NCI-H446 treated with DMSO at 0.1 percent for 48 hours (cell line): ENCODE data around the gene PSMB1.
A peak's percentile ranks its signal among the peaks of the same experiment; 100 is the strongest.
"Not testable (repeated sequence)": the region's sequence is repeated elsewhere in the genome, so short reads cannot be mapped to it uniquely, and the experiment has no call there.

Source experiments
- DNase-seq: peaks from one replicate; lab custom pipeline; 2025; lab: John Stamatoyannopoulos, UW

Gene PSMB1

DNA sequence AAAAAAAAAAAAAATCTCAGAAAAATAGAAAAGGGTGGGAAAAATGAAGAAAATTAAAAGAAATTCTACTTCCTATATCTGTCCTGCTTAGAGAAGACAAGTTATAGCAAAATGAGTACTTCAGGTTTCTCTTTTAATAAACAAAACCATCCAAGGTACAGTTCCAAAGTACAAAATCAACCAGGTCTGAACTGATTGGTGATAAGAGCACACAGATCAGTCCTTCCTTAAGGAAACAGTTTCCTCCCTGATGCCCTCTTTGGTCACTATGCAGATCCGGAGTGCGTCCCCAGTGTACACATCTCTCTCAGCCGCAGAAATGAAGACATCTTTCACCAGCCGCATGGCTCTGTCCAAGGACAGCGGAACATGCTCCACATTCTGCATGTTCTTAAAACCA is 18.1 kb downstream of the PSMB1 start:
- no peak for DNase-seq

- DNase-seq = no peak
Observed at GRCh38 chr6:170533792-170534191, 19.3 kb downstream of the PSMB1 start.

GRCh38 chr6:170532867-170533488 is 20.1 kb downstream of the PSMB1 start:
- DNase-seq = peak; percentile 2

DNA sequence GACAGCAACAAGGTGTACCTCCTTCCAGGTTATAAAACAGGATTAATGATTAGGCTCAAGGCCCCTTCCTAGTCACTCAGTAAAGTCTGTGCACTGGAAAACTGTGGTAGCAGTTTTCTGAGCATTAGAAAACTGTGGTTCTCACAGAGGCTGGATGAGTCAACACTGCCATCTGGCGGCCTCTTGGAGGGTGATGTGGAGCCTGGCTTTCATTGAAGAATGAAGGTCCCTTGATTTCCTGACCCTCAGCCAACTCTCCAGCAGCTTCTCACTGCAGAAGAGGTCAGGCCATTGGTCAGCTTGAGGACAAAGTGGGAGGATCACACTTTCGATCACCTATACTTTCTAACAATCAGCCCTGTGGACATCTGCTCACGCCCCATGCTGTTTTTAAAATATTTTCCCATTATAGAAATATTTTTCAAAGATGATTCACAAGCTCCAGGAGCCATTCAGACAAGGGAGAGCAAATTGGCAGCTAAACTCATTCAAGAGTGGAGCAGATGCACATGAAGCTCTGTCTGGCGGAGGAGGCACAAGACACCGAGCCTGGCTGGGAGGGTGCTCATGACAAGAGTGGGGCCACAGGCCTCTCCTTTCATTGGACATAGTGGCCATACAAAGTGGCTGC is 23.2 kb downstream of the PSMB1 start:
- DNase-seq = peak; percentile 17

DNA sequence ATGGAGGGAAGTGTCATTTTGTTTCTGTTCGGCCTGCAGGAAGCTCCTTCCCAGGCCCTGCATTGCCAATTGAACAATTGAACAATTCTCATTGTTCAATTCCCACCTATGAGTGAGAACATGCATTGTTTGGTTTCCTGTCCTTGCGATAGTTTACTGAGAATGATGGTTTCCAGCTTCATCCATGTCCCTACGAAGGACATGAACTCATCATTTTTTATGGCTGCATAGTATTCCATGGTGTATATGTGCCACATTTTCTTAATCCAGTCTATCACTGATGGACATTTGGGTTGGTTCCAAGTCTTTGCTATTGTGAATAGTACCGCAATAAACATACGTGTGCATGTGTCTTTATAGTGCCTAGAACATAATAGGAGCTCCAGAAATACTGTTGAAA is 25.1 kb downstream of the PSMB1 start:
- not testable (repeated sequence) for DNase-seq

GRCh38 chr6:170525795-170526194 is 27.3 kb downstream of the PSMB1 start:
- no peak for DNase-seq

DNA sequence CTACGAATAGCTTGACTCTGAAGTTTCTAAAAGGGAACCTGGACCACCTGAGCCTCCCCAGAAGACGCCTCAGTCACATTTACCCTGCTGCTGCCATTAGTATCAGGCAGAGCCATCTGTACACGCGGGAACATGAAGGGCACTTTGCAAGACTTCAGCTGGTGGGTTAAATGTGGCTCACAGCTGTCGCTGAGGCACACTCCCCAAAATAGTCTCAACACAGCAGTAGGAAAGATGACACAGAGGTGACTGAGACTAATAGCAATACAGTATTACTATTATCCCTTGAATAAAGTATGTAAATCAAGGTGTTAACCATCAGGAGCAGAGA is 29.0 kb downstream of the PSMB1 start:
- DNase-seq = no peak

GRCh38 chr6:170523256-170524171 is 29.6 kb downstream of the PSMB1 start:
- no peak for DNase-seq

DNA sequence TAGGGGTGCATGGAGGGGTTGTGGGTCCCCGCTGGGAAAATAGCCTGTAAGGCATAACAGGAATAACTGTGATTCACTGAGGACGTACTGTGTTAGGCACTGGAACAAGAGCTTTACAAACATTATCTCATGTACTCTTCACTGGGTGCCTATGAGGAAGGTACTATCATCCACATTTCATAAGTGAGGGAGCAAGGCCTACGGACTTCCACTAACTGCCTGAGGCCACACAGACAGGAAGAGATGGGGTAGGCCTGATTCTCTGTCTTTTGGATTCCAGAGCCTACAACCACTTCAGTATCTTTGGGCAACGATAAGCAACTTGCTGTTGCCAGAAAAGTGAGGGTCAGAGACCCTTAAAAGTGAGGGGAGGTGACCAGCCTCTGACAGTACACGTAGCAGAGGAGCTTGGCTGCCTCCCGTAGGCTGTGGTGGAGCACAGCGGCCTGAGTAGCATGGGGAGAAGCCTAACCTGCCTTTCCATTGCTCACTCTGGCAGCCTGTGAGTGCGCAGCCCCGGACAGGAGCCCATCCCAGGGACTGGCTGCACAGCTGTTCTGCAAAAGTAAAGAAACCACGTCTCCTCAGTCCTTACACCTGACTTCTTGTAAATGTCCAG is 30.4 kb downstream of the PSMB1 start:
- no peak for DNase-seq

DNA sequence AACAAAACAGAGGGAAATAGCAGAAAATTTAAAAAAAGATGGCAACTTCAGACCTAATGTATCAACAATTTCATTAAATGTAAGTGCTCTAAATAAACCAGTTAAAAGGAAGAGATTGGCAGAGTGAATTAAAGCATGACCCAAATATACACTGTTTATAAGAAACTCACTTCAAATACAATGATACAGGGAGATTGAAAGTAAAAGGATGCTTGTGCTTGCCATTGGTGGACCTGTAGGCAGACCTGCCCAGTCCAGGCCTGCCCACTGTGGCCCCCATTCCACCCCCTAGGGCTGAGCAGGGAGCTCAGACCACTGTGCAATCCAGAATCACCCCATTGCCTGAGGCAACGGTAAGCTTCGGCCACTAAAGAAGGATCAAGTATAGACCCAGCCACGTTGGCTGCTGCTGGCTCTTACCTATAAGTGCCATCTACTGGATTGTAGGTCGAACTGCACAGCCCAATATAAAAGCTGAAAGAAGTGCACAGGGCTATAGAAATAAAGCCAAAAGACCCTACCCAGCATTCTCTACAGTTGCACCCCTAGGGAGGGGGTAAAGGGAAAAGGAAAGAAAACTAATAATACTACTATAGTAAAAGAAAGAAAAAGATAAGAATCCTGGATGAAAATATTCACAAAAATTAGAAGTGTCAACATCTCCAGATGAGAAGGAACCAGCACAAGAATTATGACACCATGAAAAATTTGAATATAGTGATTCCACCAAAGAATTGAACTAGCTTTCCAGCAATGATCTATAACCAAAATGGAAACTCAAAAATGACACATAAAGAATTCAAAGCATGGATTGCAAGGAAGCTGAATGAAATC is 36.1 kb downstream of the PSMB1 start:
- DNase-seq = peak; percentile 25

GRCh38 chr6:170514908-170515307 is 38.2 kb downstream of the PSMB1 start:
- DNase-seq = no peak

- DNase-seq = no peak
Observed at GRCh38 chr6:170512249-170512648, 40.9 kb downstream of the PSMB1 start.

DNA sequence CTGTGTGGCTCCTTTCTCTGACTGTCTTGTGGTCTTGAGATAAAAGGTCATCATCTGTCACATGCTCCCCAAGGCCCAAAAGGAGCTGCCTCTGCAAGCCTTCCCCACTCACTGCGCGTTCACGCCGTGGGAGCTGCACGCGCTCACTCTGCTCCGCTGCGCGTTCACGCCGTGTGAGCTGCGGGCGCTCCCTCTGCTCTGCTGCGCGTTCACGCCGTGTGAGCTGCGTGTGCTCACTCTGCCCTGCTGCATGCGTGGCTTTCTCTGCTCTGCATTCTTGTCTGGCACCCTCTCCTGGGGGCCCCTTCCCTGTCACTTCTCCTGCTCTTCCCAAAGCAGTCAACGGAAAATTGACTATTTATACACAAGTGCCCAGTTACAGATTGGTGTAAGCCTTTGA is 42.5 kb downstream of the PSMB1 start:
- no peak for DNase-seq

- DNase-seq = no peak
Observed at GRCh38 chr6:170509723-170510018, 43.4 kb downstream of the PSMB1 start.

DNA sequence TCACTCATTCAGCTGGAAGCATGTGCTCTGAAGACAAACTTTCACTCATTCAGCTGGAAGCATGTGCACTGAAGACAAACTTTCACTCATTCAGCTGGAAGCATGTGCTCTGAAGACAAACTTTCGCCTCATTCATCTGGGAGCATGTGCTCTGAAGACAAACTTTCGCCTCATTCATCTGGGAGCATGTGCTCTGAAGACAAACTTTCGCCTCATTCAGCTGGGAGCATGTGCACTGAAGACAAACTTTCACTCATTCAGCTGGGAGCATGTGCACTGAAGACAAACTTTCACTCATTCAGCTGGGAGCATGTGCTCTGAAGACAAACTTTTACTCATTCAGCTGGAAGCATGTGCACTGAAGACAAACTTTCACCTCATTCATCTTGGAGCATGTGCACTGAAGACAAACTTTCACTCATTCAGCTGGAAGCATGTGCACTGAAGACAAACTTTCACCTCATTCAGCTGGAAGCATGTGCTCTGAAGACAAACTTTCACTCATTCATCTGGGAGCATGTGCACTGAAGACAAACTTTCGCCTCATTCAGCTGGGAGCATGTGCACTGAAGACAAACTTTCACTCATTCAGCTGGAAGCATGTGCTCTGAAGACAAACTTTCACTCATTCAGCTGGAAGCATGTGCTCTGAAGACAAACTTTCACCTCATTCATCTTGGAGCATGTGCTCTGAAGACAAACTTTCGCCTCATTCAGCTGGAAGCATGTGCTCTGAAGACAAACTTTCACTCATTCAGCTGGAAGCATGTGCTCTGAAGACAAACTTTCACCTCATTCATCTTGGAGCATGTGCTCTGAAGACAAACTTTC is 44.0 kb downstream of the PSMB1 start:
- DNase-seq = not testable (repeated sequence)

- not testable (repeated sequence) for DNase-seq
Observed at GRCh38 chr6:170508275-170508674, 44.8 kb downstream of the PSMB1 start.

- not testable (repeated sequence) for DNase-seq
Observed at GRCh38 chr6:170507728-170508127, 45.4 kb downstream of the PSMB1 start.

- no peak for DNase-seq
Observed at GRCh38 chr6:170506446-170506845, 46.7 kb downstream of the PSMB1 start.

GRCh38 chr6:170505306-170505705 is 47.8 kb downstream of the PSMB1 start:
- no peak for DNase-seq

DNA sequence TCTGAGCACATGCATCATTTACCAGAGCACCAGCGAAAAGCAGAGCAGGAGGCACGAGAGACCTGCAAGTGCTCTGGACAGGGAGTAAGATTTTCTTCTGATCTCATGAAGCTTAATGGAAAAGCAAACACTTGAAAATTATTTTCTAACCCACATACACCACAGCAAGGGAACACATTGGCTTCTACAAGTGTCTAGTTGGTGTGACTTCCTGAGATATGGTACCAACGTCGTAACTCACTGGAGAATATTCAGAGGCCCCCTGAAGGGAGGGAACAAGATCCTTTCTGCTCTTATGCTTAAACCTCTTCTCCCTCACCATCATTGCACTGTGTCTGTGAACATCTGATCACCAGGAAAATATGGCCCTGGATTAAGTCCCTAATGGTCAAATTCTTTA is 48.6 kb downstream of the PSMB1 start:
- DNase-seq = no peak

- DNase-seq = no peak
Observed at GRCh38 chr6:170503414-170503761, 49.7 kb downstream of the PSMB1 start.
